DMS153 treated with DMSO at 0.1 percent for 48 hours (cell line): ENCODE data around the gene IL17A.
"Not testable (repeated sequence)": the region's sequence is repeated elsewhere in the genome, so short reads cannot be mapped to it uniquely, and the experiment has no call there.

ENCODE experiments used
- DNase-seq: peaks from one replicate; lab custom pipeline; 2025; ENCODE audit not compliant: unreplicated experiment; lab: John Stamatoyannopoulos, UW

The IL17A gene

GRCh38 chr6:52162940-52163908 lies 23.0 kb upstream of the IL17A start:
- peak; percentile 53 for DNase-seq

GRCh38 chr6:52164319-52165094 lies 21.7 kb upstream of the IL17A start:
- DNase-seq, result no peak

DNA sequence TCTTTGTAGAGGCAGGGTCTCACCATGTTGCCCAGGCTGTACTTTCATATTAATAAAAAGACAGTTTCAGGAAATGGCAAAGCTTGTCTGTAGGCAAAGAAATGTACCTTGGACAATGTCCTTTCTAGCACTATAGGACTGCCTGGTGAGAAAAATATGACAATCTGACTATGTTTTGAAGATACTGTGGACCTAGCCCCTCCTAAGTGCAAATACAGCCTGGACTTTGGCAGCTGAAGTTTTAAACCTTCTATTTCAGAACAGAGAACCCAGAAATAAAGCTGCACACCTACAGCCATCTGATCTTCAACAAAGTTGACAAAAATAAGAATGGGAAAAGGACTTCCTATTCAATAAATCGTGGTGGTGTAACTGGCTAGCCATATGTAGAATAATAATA lies 18.9 kb upstream of the IL17A start:
- DNase-seq, result no peak

DNA sequence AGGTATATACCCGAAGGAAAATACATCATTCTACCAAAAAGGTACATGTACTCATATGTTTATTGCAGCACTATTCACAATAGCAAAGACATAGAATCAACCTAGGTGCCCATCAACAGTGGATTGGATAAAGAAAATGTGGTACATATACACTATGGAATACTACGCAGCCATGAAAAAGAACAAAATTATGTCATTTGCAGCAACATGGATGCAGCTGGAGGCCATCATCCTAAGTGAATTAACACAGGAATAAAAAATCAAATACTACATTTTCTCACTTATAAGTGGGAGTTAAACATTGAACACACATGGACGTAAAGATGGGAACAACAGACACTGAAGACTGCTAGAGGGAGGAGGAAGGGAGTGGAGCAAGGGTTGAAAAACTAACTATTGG lies 17.8 kb upstream of the IL17A start:
- DNase-seq, result not testable (repeated sequence)

DNA sequence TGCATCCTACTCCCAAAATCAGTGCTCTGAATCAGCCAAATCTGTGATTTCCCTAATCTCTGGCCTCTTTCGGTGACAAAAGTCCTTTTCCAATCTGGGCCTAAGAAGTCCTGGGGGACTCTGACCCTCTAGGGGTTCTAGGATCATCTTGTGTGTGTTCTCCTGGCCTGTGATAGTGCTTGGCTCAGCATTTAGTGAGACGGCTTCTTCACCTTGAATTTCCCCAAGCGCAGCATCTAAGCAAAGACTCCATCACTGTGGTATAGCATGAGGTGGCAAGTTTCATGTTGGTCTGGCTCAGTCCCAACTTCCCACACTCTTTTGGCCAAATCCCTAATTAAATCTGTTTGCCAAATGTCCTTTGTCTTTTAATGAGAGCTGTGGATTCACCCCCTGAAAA lies 12.1 kb upstream of the IL17A start:
- no peak for DNase-seq

- DNase-seq, result peak; percentile 99
These were observed 9.6 kb upstream of the IL17A start for GRCh38 chr6:52176550-52176949.

DNA sequence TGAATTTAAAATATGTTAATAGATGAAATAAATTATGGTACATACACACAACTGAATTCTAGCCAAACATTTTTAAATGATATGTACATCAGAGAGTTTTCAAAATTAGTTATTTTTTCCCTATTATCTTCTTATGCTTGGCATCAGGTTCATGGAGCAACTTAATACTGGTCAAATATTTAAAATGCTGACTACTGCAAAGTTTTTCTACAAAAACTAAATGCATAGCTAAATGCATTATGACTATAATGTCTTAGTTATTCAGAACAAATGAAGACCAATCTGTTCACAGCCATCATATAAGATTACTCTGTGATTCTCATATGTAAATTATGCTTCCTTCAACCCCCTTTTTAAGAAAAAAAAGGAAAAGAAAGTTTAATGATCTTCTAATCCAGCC lies 8.2 kb upstream of the IL17A start:
- no peak for DNase-seq

DNA sequence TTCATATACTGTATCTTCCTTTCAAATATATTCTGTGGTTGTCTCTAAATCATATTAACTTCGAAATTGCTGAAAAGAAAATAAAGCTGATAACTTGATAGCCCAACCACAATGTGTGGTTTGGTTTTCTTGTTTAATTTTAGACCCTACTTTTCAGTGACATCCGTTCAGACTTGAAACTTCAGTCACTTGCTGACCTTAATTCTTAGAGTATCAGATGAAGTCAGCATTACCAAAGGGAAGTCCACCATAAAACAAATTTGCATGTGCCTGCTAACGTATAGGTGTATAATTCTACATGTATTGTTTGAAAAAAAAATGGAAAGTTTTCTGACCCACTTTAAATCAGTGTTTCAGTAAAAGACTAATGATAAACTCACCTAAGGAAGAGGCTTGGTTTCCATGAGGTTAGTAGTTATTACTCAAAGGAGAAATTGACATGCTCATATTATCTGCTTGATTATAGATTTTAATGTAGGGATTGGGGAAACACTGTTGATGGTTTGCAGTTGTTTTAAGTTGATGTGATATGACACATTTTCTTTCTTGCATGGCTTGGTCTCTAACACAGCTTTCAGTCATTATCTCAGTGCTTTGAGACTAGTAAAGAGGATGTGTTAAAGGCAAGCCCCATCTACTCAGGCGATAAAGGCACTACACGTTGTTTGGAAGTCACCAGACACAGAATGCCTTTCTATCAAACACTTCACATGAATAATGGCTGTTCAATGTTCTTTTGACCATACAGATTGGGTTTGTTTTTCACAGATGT lies 5.2 kb upstream of the IL17A start:
- no peak for DNase-seq

GRCh38 chr6:52183131-52183713 lies 3.0 kb upstream of the IL17A start:
- DNase-seq, result no peak

- DNase-seq, result no peak
These were observed 305 bp downstream of the IL17A start for GRCh38 chr6:52186480-52186879.

DNA sequence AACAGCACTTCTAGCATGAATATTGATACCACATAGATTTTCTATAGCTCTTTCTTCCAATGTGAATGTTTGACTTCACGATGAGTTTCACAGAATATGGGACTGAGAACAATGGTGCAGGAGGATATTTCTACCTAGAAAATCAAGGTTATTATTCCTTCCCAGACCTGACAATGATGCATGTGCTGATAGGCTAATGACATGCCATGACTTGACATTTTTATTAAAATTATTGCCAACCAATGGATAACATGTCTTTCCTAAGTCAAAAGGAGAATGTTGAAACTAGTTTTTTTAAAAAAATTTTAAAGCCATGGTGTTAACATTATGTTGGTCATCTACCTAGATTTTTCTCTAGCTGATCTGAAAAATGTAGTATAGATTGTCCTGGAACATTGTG lies 923 bp downstream of the IL17A start:
- no peak for DNase-seq

DNA sequence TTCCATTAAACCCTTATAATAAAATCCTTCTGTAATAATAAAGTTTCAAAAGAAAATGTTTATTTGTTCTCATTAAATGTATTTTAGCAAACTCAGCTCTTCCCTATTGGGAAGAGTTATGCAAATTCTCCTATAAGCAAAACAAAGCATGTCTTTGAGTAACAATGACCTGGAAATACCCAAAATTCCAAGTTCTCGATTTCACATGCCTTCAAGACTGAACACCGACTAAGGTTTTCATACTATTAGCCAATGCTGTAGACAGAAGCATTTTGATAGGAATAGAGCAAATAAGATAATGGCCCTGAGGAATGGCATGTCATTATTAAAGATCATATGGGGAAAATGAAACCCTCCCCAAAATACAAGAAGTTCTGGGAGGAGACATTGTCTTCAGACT lies 3.8 kb downstream of the IL17A start:
- DNase-seq, result no peak

DNA sequence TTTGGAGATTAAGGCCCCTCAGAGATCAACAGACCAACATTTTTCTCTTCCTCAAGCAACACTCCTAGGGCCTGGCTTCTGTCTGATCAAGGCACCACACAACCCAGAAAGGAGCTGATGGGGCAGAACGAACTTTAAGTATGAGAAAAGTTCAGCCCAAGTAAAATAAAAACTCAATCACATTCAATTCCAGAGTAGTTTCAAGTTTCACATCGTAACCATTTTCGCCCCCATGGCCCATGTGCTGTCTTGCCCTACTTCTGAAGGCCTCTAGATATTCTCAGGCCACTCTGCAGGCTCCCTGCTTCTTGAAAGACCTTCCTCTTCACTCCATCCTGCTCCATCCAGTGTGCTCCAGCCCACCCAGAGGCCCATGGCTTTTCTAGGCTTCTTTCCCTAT lies 4.2 kb downstream of the IL17A start:
- DNase-seq, result no peak

DNA sequence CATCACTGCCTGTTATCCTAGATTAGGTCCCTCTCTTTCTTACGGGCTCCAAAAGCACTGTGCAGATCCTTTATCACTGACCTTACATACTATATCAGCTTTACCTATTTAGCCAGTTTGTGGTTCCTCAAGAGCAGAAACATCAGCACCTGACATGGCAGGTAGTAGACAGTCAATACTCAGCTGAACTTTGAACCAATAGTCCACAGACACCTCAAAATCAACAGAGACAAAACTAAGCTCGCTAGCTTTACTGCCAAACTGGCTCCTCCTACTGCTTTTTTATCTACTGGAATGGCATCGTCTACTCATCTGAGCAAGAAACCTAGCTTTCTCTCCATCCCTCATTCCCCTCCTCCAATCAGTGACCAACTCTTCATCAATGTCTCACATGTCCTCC lies 5.6 kb downstream of the IL17A start:
- no peak for DNase-seq

DNA sequence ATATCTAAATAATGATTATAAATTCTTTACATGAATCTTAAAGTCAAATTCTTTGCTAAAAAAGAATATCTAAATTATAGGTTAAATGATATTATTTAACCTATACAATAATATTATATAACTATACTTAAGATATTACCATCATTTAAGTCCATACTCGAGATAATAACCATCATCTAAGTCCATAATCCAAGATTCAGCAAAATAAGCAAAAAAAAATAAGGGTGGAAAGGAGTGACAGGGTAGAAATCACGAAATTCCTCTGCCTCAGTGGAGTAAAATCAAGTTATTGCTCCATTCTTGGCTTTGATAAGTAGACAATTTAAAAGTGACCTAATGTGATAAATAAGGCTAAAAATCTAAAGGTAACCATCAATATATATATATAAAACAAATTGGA lies 9.7 kb downstream of the IL17A start:
- no peak for DNase-seq

DNA sequence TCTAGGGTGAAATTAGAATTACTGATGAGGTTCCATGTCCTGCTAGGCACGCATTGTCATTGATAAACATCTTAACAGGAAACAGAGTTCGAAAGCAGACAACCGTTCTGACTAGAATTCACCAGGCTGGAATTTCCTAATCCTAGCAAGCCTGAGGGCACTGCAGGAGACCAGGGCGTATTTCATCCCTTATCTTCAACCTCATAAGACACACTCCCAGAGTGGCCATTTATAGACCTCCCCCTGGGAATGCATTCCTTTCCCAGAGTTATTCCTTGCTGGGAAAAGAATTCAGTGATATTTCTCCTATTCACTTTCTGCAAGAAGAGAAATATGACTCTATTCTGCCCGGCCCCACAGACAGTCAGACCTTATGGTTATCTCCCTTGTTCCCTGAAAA lies 13.9 kb downstream of the IL17A start:
- not testable (repeated sequence) for DNase-seq

- DNase-seq, result no peak
These were observed 14.9 kb downstream of the IL17A start for GRCh38 chr6:52201046-52201445.

- DNase-seq, result no peak
These were observed 15.3 kb downstream of the IL17A start for GRCh38 chr6:52201493-52201892.

DNA sequence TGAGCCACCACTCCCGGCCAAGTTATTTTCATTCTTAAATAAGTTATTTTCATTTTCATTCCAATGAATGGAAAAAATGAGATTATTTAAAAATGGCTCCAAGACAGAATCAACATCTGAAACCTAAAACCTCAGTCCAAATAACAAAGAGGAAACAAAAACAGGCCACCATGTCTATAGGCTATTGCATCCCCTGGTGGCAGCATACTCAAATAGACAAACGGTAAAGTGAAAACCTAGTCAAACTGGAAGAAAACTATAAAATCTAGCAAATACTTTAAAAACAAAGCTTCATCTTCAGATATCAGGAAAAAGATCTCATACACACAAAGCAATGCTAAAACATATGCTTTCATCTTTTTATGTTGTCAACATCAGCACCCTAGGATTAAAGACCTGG lies 20.9 kb downstream of the IL17A start:
- DNase-seq, result no peak

DNA sequence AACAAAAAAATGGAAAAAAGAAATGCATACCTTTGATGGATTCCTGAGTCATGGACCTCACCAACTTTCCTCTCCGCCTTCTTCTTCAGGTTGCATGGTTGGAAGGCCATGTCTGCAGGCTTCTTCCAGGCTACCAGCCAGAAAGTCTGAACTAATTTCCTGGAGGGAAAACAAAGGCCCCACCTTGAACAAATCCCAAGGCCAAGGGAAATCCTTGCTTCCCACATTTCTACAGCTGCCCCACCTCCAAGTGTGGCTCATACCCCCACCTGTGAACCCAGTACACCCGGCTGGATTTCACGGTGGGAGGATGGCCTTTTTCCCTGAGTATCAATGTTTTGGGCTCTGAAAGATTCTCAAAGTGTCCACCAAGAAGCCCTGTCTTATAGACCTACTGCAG lies 22.4 kb downstream of the IL17A start:
- DNase-seq, result no peak

DNA sequence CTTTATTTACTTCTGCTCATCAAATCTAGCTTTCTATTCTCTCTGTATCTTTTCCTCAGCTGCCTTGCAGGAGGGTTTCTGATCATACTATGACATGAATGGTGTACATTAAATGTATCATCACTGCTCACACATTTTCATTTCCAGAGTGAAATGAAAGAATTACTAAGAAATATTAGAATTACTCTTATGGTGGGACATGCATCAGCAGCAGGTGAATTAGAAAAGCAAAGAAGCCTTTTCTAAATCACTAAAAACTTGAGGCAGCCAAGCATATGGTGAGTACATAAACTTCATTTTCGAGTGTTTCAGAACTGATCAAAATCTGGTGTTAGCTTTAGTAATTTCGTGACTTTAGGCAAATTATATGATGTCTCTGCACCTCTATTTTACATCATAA lies 23.6 kb downstream of the IL17A start:
- no peak for DNase-seq
